ENCODE data around the gene KIAA0232.

KIAA0232 gene

DNA sequence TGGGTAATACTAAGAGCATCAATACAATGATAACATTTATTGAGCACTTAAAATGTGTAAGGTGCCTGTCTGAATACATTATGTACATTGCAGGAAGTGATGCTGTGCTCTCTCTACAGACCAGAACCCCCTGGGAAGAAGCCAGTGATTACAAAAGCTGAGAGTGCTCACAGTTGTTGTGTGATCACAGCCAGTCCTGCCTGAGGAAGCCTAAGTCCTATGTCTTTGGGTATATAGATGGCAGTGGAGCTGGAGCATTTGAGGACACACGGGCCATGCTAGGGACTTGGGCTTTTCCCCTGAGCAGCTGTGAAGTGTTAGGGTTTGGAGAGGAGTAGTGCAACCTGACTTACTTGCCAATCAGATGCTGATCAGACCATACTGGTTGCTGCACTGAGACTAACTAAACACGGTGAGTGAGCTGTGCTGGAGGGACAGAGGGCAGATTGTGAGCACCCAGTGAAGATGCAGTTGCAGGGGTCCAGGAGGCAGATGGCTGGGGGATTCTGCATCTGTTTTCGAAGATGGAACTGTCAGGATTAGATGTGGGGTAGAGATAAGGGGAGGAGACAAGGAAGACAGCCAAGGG lies 66.3 kb downstream of the KIAA0232 start:
- intact Hi-C loops (cut with micrococcal nuclease): no loop called here
- Mint-ChIP-seq H3K4me1 (ENCODE audit: low read depth) (peaks cover 11% of the 10 kb centered on the region), H3K27ac (no peak overlapping the region), H3K36me3 (ENCODE audit: low read depth) (peaks cover 82% of the 10 kb centered on the region), H3K4me3 (no peak overlapping the region), H3K27me3 (no peaks in the 10 kb centered on the region), H3K9me3 (peaks cover 8% of the 10 kb centered on the region)

DNA sequence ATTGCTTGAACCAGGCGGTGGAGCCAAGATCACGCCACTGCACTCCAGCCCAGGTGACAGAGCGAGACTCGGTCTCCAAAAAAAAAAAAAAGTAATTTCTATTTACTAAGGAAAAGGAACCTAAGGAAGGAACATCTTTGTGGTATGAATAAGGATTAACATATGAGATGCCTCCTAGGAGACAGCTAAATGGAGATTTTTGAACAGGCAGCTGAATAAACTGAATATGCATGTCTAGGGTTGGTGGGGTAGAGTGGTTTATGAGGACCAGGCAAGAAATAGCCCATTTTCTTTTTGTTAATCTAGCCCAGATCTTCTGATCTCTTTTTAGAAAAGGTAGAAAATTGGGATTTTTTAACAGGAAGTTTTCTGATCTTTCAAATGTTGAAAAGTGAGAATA lies 67.2 kb downstream of the KIAA0232 start:
- Mint-ChIP-seq H3K36me3 (ENCODE audit: low read depth) (peaks cover 73% of the 10 kb centered on the region), H3K27ac (no peak overlapping the region), H3K27me3 (no peaks in the 10 kb centered on the region), H3K4me1 (ENCODE audit: low read depth) (peaks cover 19% of the 10 kb centered on the region), H3K9me3 (peaks cover 8% of the 10 kb centered on the region), H3K4me3 (no peak overlapping the region)
- intact Hi-C loops (cut with micrococcal nuclease): no loop called here

DNA sequence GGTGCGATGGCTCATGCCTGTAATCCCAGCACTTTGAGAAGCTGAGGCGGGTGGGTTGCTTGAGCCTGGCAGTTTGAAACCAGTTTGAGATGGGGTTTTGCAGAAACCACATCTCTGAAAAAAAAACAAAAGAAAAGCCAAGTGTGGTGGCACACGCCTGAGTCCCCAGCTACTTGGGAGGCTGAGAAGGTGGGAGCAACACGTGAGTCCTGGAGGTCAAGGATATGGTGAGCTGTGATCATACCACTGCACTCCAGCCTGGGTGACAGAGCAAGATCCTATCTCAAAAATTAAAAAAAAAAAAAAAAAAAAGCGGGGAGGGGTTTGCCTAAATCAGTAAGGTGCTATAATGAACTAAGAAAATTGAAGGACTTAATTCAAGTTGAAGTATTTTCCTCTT lies 68.9 kb downstream of the KIAA0232 start:
- H3K27me3 Mint-ChIP-seq: no peaks in the 10 kb centered on the region
- H3K4me1 Mint-ChIP-seq (ENCODE audit: low read depth): peaks cover 26% of the 10 kb centered on the region
- H3K27ac Mint-ChIP-seq: no peak overlapping the region
- H3K9me3 Mint-ChIP-seq: peaks cover 8% of the 10 kb centered on the region
- H3K36me3 Mint-ChIP-seq (ENCODE audit: low read depth): peaks cover 58% of the 10 kb centered on the region
- H3K4me3 Mint-ChIP-seq: no peak overlapping the region
- intact Hi-C loops (cut with micrococcal nuclease): no loop called here

DNA sequence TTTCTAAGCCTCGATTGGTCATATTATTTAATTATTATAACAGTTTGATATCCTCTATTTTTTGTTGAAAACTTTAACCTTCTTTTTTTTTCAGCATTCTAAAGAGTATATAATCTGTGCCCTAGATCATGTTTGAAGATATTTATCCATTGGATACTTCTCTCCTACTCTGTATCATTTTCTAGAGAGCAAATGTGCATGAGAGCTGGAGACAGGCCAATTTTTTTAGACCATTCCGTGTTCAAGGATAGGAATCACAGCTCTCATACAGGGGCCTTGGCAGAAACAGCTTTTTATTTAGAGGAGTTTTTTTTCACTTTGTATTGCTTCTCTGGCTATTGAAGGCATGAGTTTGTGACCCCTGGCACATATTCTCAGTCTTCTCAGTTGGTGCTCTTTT lies 69.4 kb downstream of the KIAA0232 start:
- Mint-ChIP-seq H3K36me3 (ENCODE audit: low read depth) (peaks cover 57% of the 10 kb centered on the region), H3K4me3 (no peak overlapping the region), H3K27me3 (no peaks in the 10 kb centered on the region), H3K9me3 (peaks cover 8% of the 10 kb centered on the region), H3K4me1 (ENCODE audit: low read depth) (peaks cover 28% of the 10 kb centered on the region), H3K27ac (no peak overlapping the region)
- intact Hi-C loops (cut with micrococcal nuclease): no loop called here

DNA sequence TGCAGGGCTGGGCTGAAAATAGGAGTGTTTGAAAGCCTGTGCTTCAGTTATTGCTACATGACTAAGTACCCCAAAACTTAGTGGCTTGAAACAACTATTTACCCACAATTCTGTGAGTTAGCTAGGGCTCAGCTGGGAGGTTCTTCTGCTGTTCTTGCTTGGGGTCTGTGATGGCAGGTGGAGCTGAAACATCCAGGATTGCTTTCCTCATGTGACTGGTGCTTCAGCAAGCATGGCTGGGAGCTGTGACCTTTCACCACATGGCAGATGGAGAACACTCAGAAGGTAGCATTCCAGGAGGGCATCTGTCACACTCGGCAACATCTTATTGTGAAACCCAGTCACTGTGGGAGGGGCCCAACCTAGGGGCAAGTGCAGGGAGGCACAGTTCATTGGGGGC lies 70.1 kb downstream of the KIAA0232 start:
- peaks cover 28% of the 10 kb centered on the region for H3K4me1 Mint-ChIP-seq (ENCODE audit: low read depth)
- intact Hi-C loops (cut with micrococcal nuclease): no loop called here
- peaks cover 8% of the 10 kb centered on the region for H3K9me3 Mint-ChIP-seq
- no peak overlapping the region for H3K27ac Mint-ChIP-seq
- H3K36me3 Mint-ChIP-seq (ENCODE audit: low read depth): peaks cover 62% of the 10 kb centered on the region
- H3K27me3 Mint-ChIP-seq: no peaks in the 10 kb centered on the region
- no peak overlapping the region for H3K4me3 Mint-ChIP-seq

- intact Hi-C loops (cut with micrococcal nuclease): no loop called here
- Mint-ChIP-seq H3K4me3 (no peak overlapping the region), H3K36me3 (ENCODE audit: low read depth) (peaks cover 63% of the 10 kb centered on the region), H3K27ac (peak overlapping the region; percentile 48), H3K9me3 (peaks cover 8% of the 10 kb centered on the region), H3K4me1 (ENCODE audit: low read depth) (peaks cover 28% of the 10 kb centered on the region), H3K27me3 (no peaks in the 10 kb centered on the region)
Measured at GRCh38 chr4:6854098-6854744, 71.7 kb downstream of the KIAA0232 start.

DNA sequence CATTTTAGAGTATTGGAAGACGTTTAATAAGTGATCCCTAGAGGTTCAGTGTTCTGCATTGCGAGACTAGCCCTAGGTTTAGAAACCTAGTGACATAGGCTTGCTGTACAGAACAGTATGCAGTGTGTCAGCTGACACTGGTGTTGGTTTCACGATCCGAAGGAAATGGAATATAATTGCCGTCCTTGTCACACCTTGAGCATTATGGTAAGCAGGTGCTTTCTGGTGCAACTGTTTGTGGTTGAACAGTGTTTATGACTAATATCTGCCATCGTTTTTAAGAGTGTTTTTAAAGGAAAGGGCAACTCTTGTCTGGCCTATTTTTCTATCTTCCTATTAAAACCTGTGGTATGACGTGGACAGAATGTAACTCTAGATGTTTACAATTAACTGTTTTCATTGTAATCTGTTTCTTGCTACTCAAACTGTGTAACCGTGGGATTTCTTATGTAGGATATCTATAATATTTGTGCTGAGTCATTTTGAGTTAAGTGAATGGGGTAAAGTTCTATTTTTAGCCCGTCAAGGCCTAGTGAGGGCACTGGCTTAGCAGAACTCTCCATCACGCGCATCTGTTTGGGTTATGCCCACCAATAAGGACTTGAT lies 73.3 kb downstream of the KIAA0232 start:
- Mint-ChIP-seq H3K4me3 (no peak overlapping the region), H3K27me3 (no peaks in the 10 kb centered on the region), H3K9me3 (peaks cover 8% of the 10 kb centered on the region), H3K27ac (no peak overlapping the region), H3K36me3 (ENCODE audit: low read depth) (peaks cover 59% of the 10 kb centered on the region), H3K4me1 (ENCODE audit: low read depth) (peaks cover 28% of the 10 kb centered on the region)
- intact Hi-C loops (cut with micrococcal nuclease): no loop called here

- Mint-ChIP-seq H3K27ac (no peak overlapping the region), H3K4me1 (ENCODE audit: low read depth) (peaks cover 28% of the 10 kb centered on the region), H3K36me3 (ENCODE audit: low read depth) (peaks cover 59% of the 10 kb centered on the region), H3K27me3 (no peaks in the 10 kb centered on the region), H3K9me3 (peaks cover 8% of the 10 kb centered on the region), H3K4me3 (no peak overlapping the region)
- intact Hi-C loops (cut with micrococcal nuclease): no loop called here
Measured at GRCh38 chr4:6856391-6856790, 73.9 kb downstream of the KIAA0232 start.

DNA sequence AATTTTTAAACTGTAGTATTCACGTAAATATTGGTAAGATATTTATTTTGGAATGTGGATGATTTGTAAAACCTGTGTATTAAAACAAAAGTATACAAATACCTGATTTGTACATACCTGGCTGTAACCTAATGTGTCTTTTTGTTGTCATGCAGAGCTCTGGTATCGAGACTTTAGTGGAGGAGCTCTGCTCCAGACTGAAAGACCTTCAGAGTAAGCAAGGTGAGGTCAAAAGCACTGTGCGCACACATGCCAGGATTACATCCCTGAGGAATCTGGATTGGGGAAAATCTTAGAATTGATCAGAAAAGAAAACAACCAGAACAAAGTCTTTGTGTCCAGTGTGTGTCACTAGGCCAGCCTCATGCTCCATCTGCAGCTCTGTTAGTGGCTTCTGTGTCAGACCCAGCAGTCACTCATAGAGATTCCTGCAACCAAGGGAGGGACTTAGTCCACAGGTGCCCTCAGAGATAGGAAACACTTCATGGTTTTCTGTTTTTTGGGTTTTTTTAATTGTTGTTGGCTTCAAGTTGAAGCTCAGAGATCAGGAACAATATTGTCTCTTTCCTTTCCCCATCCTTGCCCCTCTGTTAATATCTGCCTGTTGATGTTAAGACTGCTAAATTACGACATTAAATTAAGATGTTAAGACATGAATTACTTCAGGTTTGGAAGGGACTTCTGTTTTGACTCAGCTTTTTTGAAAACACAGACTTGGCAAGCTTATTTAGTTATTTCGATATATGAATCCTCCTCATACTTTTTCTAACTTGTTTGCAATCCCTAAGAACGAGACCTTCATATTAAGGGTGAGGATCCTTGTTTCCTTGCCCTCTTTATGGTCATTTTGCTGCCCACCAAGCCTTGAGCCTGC lies 74.7 kb downstream of the KIAA0232 start:
- H3K4me3 Mint-ChIP-seq: no peak overlapping the region
- intact Hi-C loops (cut with micrococcal nuclease): no loop called here
- no peak overlapping the region for H3K27ac Mint-ChIP-seq
- peaks cover 8% of the 10 kb centered on the region for H3K9me3 Mint-ChIP-seq
- no peaks in the 10 kb centered on the region for H3K27me3 Mint-ChIP-seq
- peaks cover 59% of the 10 kb centered on the region for H3K36me3 Mint-ChIP-seq (ENCODE audit: low read depth)
- H3K4me1 Mint-ChIP-seq (ENCODE audit: low read depth): peaks cover 28% of the 10 kb centered on the region

- no peaks in the 10 kb centered on the region for H3K27me3 Mint-ChIP-seq
- intact Hi-C loops (cut with micrococcal nuclease): no loop called here
- peaks cover 15% of the 10 kb centered on the region for H3K4me1 Mint-ChIP-seq (ENCODE audit: low read depth)
- peaks cover 66% of the 10 kb centered on the region for H3K36me3 Mint-ChIP-seq (ENCODE audit: low read depth)
- H3K9me3 Mint-ChIP-seq: no peaks in the 10 kb centered on the region
- no peak overlapping the region for H3K4me3 Mint-ChIP-seq
- H3K27ac Mint-ChIP-seq: no peak overlapping the region
Measured at GRCh38 chr4:6858997-6859396, 76.5 kb downstream of the KIAA0232 start.

GRCh38 chr4:6859543-6859942 lies 77.0 kb downstream of the KIAA0232 start:
- Mint-ChIP-seq H3K27ac (no peak overlapping the region), H3K36me3 (ENCODE audit: low read depth) (peaks cover 71% of the 10 kb centered on the region), H3K9me3 (no peaks in the 10 kb centered on the region), H3K27me3 (no peaks in the 10 kb centered on the region), H3K4me3 (no peak overlapping the region), H3K4me1 (ENCODE audit: low read depth) (peaks cover 10% of the 10 kb centered on the region)
- intact Hi-C loops (cut with micrococcal nuclease): no loop called here

DNA sequence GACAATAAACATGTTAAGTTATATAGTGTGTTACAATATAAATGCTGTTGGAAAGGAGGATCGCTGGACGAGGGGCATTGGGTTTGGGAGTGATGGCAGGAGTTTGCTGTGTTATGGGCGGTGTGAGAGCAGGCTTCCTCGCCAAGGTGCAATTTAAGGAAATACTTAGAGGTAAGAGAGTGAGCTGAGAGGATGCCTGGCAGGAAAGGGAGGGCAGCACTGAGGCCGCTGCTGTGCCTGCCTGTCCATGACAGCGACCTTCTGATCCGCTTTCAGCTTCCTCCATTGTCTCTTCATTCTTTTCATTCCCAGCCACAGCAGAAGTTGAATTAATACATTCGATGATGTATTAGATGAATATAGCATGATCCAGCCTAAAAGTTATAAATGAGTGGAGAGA lies 85.9 kb downstream of the KIAA0232 start:
- Mint-ChIP-seq H3K4me1 (ENCODE audit: low read depth) (peaks cover 42% of the 10 kb centered on the region), H3K27me3 (no peaks in the 10 kb centered on the region), H3K27ac (no peak overlapping the region), H3K4me3 (no peak overlapping the region), H3K9me3 (no peaks in the 10 kb centered on the region), H3K36me3 (ENCODE audit: low read depth) (peaks cover 76% of the 10 kb centered on the region)
- intact Hi-C loops (cut with micrococcal nuclease): no loop called here

- no peaks in the 10 kb centered on the region for H3K27me3 Mint-ChIP-seq
- no peaks in the 10 kb centered on the region for H3K9me3 Mint-ChIP-seq
- H3K27ac Mint-ChIP-seq: peak overlapping the region; percentile 57
- peaks cover 80% of the 10 kb centered on the region for H3K36me3 Mint-ChIP-seq (ENCODE audit: low read depth)
- intact Hi-C loops (cut with micrococcal nuclease): loop anchor here (5.0 kb wide), 1 partner anchor 88 kb away; the partner anchor contains the start of gene KIAA0232
- H3K4me1 Mint-ChIP-seq (ENCODE audit: low read depth): peaks cover 50% of the 10 kb centered on the region
- no peak overlapping the region for H3K4me3 Mint-ChIP-seq
Measured at GRCh38 chr4:6869944-6870343, 87.4 kb downstream of the KIAA0232 start.

DNA sequence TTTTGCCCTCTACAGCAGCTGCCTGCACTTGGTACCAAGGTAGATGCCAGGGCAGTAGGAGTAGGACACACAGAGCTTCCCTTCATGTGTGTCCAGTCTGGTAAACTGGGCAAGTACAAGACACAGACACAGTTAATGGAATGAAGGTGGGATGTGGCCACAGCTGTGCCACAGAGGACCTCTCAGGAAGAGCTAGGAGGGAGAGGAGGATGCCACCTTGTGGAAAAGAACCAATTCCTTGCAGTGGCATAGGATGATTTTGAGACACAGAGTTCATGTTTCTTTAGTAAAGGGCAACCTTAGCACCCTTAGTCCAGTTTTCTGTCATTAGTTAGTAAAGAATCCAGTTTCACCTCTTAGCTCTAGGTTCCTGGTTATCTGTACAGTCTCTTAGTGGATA lies 90.8 kb downstream of the KIAA0232 start:
- no peaks in the 10 kb centered on the region for H3K9me3 Mint-ChIP-seq
- no peaks in the 10 kb centered on the region for H3K27me3 Mint-ChIP-seq
- H3K4me3 Mint-ChIP-seq: no peak overlapping the region
- H3K4me1 Mint-ChIP-seq (ENCODE audit: low read depth): peaks cover 65% of the 10 kb centered on the region
- H3K27ac Mint-ChIP-seq: no peak overlapping the region
- intact Hi-C loops (cut with micrococcal nuclease): loop anchor here (5.0 kb wide), 1 partner anchor 91 kb away; the partner anchor contains the start of gene KIAA0232
- H3K36me3 Mint-ChIP-seq (ENCODE audit: low read depth): peaks cover 73% of the 10 kb centered on the region

Data from dendritic cell treated with granulocyte-macrophage colony-stimulating factor and Interleukin-4, amounts not matched to agents 40 ng/mL and 50 ng/mL, for 4 days (primary cell).